Trophoblast cell (in vitro differentiated cells and primary cell): ENCODE measurements around the gene PRKCE.

Experiments used
- DNase-seq, 2 donors: peaks; one replicate each; pipeline ENCODE4 v3.0.0-alpha.2; 2016
- H2AFZ ChIP-seq: 2 replicates; pipeline ENCODE4 v1.6.1; 2013; ENCODE audit warnings: low read length, moderate library complexity, mild to moderate bottlenecking; ENCODE audit not compliant: insufficient read depth, poor library complexity
- H2AK5ac ChIP-seq: 2 replicates; pipeline ENCODE4 v1.6.1; 2013; ENCODE audit warnings: mild to moderate bottlenecking, low read length
- H2BK120ac ChIP-seq: 2 replicates; pipeline ENCODE4 v1.6.1; 2013; ENCODE audit warnings: low read length, mild to moderate bottlenecking, moderate library complexity; ENCODE audit not compliant: insufficient read depth, poor library complexity
- H2BK12ac ChIP-seq: 2 replicates; pipeline ENCODE4 v1.6.1; 2013; ENCODE audit warnings: mild to moderate bottlenecking, low read length, moderate library complexity
- H2BK5ac ChIP-seq: 2 replicates; pipeline ENCODE4 v1.6.1; 2013; ENCODE audit warnings: low read length, low read depth, moderate library complexity, mild to moderate bottlenecking; ENCODE audit not compliant: poor library complexity
- H3K14ac ChIP-seq: 2 replicates; pipeline ENCODE4 v1.6.1; 2013; ENCODE audit warnings: mild to moderate bottlenecking, low read length
- H3K18ac ChIP-seq: 2 replicates; pipeline ENCODE4 v1.6.1; 2013; ENCODE audit warnings: mild to moderate bottlenecking, low read length
- H3K23ac ChIP-seq: 2 replicates; pipeline ENCODE4 v1.6.1; 2013; ENCODE audit warnings: low read length
- H3K27ac ChIP-seq: 2 replicates; pipeline ENCODE4 v1.5.1; 2013; ENCODE audit warnings: low read depth, mild to moderate bottlenecking, inconsistent platforms, low read length, moderate library complexity
- H3K27me3 ChIP-seq: 2 replicates; pipeline ENCODE4 v1.6.1; 2013; ENCODE audit warnings: inconsistent platforms, mild to moderate bottlenecking, low read length, moderate library complexity; ENCODE audit not compliant: insufficient read depth
- H3K36me3 ChIP-seq, 2 experiments: 1 replicate in 1 of 2; 2 replicates in 1 of 2; pipeline ENCODE4 v1.6.1; 2013; ENCODE audit warnings: low read length in 2 of 2, mild to moderate bottlenecking in 2 of 2, moderate library complexity in 1 of 2; ENCODE audit not compliant: insufficient read depth in 2 of 2, control insufficient read depth in 1 of 2
- H3K4ac ChIP-seq: 2 replicates; pipeline ENCODE4 v1.6.1; 2013; ENCODE audit warnings: low read depth, mild to moderate bottlenecking, low read length, moderate library complexity
- H3K4me1 ChIP-seq, 2 experiments: 1 replicate in 1 of 2; 2 replicates in 1 of 2; pipeline ENCODE4 v1.6.1; 2013; ENCODE audit warnings: low read length in 2 of 2, mild to moderate bottlenecking in 2 of 2, moderate library complexity in 1 of 2; ENCODE audit not compliant: insufficient read depth in 2 of 2, control insufficient read depth in 1 of 2
- H3K4me2 ChIP-seq: 2 replicates; pipeline ENCODE4 v1.6.1; 2013; ENCODE audit warnings: inconsistent platforms, mild to moderate bottlenecking, low read length, moderate library complexity
- H3K4me3 ChIP-seq: 2 replicates; pipeline ENCODE4 v1.5.1; 2013; ENCODE audit warnings: mild to moderate bottlenecking, low read depth, low read length, inconsistent platforms
- H3K79me1 ChIP-seq: one replicate; pipeline ENCODE4 v1.6.1; 2013; ENCODE audit warnings: low read length
- H3K79me2 ChIP-seq: 2 replicates; pipeline ENCODE4 v1.6.1; 2013; ENCODE audit warnings: low read length, mild to moderate bottlenecking; ENCODE audit not compliant: control insufficient read depth, insufficient read depth, poor library complexity
- H3K9ac ChIP-seq: 2 replicates; pipeline ENCODE4 v1.6.1; 2013; ENCODE audit warnings: mild to moderate bottlenecking, low read length
- H3K9me3 ChIP-seq: 2 replicates; pipeline ENCODE4 v1.6.1; 2013; ENCODE audit warnings: low read depth, mild to moderate bottlenecking, control low read depth, inconsistent platforms, low read length; ENCODE audit not compliant: insufficient read depth
- H4K12ac ChIP-seq: 2 replicates; pipeline ENCODE4 v1.6.1; 2013; ENCODE audit warnings: low read depth, mild to moderate bottlenecking, low read length, moderate library complexity
- H4K8ac ChIP-seq: 2 replicates; pipeline ENCODE4 v1.6.1; 2013; ENCODE audit warnings: low read depth, mild to moderate bottlenecking, low read length, moderate library complexity
- H4K91ac ChIP-seq: one replicate; pipeline ENCODE4 v1.6.1; 2013; ENCODE audit warnings: low read depth, mild to moderate bottlenecking, low read length, moderate library complexity
- WGBS: extraction: QIAGEN DNeasy Blood & Tissue Kit; methylation state at CpG from one replicate; pipeline ENCODE4 v1.1.7; 2013; ENCODE audit warnings: missing lambda C conversion rate; ENCODE audit not compliant: insufficient read length, insufficient coverage; ENCODE audit errors: extremely low coverage; 5-methylcytosine and 5-hydroxymethylcytosine counted together

The PRKCE gene

DNA sequence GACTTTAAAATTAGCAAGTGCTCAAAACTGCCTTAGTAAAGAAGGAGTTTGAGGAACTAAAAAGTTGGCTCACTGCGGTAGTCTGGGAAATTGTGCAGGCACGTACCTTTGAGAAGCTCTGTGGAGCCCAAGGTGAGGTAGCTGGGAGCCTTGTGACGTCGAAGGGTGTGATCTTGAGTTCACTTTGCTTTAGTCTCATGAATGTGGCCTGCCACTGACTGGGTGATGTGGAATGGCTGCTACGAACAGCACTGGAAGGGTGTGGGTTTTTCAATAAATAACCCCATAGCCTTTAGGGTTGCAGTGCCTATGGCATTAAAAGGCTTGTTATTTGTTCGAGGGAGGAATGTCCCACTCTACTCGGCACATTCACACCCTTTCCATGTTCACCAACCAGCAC is 312.3 kb downstream of the PRKCE start:
- Histone ChIP-seq H3K79me1 (no peaks in the 10 kb centered on the region), H3K9ac (no peak overlapping the region), H3K18ac (no peak overlapping the region), H3K36me3 (no peaks in the 10 kb centered on the region), H3K79me2 (no peaks in the 10 kb centered on the region), H2AK5ac (no peak overlapping the region), H3K9me3 (no peaks in the 10 kb centered on the region), H3K4me2 (no peak overlapping the region), H3K27me3 (no peaks in the 10 kb centered on the region), H3K4me3 (no peak overlapping the region), H3K27ac (no peak overlapping the region), H4K91ac (no peak overlapping the region), H2BK120ac (no peak overlapping the region), H2BK5ac (no peak overlapping the region), H4K12ac (no peak overlapping the region), H2BK12ac (no peak overlapping the region), H3K14ac (no peak overlapping the region), H3K23ac (no peak overlapping the region), H3K4me1 (no peaks in the 10 kb centered on the region), H3K4ac (no peak overlapping the region), H4K8ac (no peak overlapping the region), H2AFZ (no peak overlapping the region)
- DNase-seq, result no peak
- no CpG with 5 or more reads among the region's 7 CpGs for WGBS

DNA sequence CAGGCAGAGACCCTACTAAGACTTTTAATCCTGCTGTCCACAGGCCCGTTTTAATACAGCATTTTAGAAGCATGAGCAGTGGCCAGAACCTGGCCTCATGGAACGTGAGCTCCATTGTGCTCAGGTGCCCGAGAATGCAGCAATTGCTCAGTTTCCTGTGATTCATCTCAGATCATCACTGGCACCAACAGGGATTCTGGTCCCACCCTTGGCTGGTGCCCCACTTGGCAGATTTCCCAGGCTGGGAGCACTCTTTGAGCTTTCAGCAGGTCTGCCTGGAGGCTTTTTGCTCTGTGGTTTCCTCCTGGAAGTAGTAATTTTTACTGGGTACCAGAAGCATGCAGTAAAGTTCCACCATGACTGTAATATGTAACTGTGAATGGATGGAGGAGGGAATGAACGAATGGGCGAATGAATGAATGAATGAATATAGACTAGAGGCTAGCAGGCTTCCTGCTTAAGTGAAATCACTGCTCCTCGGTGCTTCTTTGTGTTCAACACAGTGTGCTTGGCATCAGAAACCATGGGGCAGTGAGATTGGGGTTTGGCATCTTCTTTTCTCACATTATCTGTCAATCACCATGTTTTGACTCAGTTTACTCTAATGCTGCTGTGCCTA is 312.9 kb downstream of the PRKCE start:
- Histone ChIP-seq H3K79me2 (no peaks in the 10 kb centered on the region), H3K14ac (no peak overlapping the region), H2BK120ac (no peak overlapping the region), H4K12ac (no peak overlapping the region), H3K79me1 (no peaks in the 10 kb centered on the region), H2BK12ac (no peak overlapping the region), H3K9ac (no peak overlapping the region), H3K9me3 (no peaks in the 10 kb centered on the region), H3K23ac (no peak overlapping the region), H2AK5ac (no peak overlapping the region), H3K27me3 (no peaks in the 10 kb centered on the region), H2AFZ (no peak overlapping the region), H4K91ac (no peak overlapping the region), H3K27ac (no peak overlapping the region), H2BK5ac (no peak overlapping the region), H3K4me2 (no peak overlapping the region), H3K4me3 (no peak overlapping the region), H4K8ac (no peak overlapping the region), H3K4me1 (no peaks in the 10 kb centered on the region), H3K18ac (no peak overlapping the region), H3K4ac (no peak overlapping the region), H3K36me3 (no peaks in the 10 kb centered on the region)
- no CpG with 5 or more reads among the region's 6 CpGs for WGBS
- DNase-seq, result no peak

GRCh38 chr2:45964906-45965305 is 313.4 kb downstream of the PRKCE start:
- H3K27me3 ChIP-seq, result no peaks in the 10 kb centered on the region
- H3K4me3 ChIP-seq, result no peak overlapping the region
- no peak overlapping the region for H2BK120ac ChIP-seq
- H3K79me1 ChIP-seq, result no peaks in the 10 kb centered on the region
- no peak overlapping the region for H4K12ac ChIP-seq
- H2BK12ac ChIP-seq, result no peak overlapping the region
- H4K91ac ChIP-seq, result no peak overlapping the region
- no CpG with 5 or more reads among the region's 4 CpGs for WGBS
- H2AFZ ChIP-seq, result no peak overlapping the region
- H3K79me2 ChIP-seq, result no peaks in the 10 kb centered on the region
- DNase-seq, result no peak
- H3K9me3 ChIP-seq, result no peaks in the 10 kb centered on the region
- no peaks in the 10 kb centered on the region for H3K36me3 ChIP-seq
- no peak overlapping the region for H3K27ac ChIP-seq
- no peak overlapping the region for H3K4me2 ChIP-seq
- H2BK5ac ChIP-seq, result no peak overlapping the region
- no peak overlapping the region for H3K9ac ChIP-seq
- H4K8ac ChIP-seq, result no peak overlapping the region
- no peak overlapping the region for H3K4ac ChIP-seq
- no peak overlapping the region for H3K18ac ChIP-seq
- H3K4me1 ChIP-seq, result no peaks in the 10 kb centered on the region
- H3K23ac ChIP-seq, result no peak overlapping the region
- no peak overlapping the region for H2AK5ac ChIP-seq
- H3K14ac ChIP-seq, result no peak overlapping the region

DNA sequence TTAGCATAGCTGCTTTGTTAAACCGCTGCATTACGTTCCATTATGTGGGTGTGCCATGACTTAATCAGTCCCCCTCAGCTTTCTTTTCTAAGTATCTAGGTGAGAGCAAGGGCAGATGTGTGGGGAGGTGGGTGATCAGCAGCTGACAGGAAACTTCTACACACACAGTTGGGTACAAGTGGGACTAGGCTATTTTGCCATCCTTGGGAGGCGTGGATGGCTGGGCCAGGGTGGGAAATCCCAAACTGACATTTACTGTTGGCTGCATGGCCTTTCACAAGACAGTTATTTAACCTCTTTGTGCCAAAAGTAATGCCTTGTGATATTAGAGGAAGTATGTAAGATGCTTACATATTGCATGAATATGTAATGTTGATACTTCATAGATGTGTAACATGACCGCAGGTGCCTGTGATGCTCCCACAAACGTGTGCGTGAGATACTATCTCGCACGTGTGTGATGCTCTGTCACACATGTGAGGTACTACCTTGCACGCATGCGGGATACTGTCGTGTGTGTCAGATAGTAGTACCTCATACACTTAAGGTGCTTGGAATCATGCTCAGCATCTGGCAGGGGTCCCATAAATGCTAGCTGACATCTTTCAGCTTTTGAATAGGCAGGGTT is 314.5 kb downstream of the PRKCE start:
- H3K27ac ChIP-seq, result no peak overlapping the region

More for the DNA sequence above, 314.5 kb downstream of the PRKCE start:
- Histone ChIP-seq H3K9me3 (no peaks in the 10 kb centered on the region), H3K79me1 (no peaks in the 10 kb centered on the region), H2BK5ac (no peak overlapping the region), H2BK120ac (no peak overlapping the region), H2AFZ (no peak overlapping the region), H3K79me2 (no peaks in the 10 kb centered on the region), H3K14ac (no peak overlapping the region), H3K36me3 (no peaks in the 10 kb centered on the region), H3K27me3 (no peaks in the 10 kb centered on the region), H3K4me2 (no peak overlapping the region), H4K8ac (no peak overlapping the region), H3K9ac (no peak overlapping the region), H3K4ac (no peak overlapping the region), H3K4me3 (no peak overlapping the region), H3K23ac (no peak overlapping the region), H3K4me1 (no peaks in the 10 kb centered on the region), H2BK12ac (no peak overlapping the region), H2AK5ac (no peak overlapping the region), H3K18ac (no peak overlapping the region), H4K91ac (no peak overlapping the region), H4K12ac (no peak overlapping the region)
- WGBS, result no CpG with 5 or more reads among the region's 11 CpGs
- no peak for DNase-seq
